HepG2 (cell line): ENCODE results near the gene PPP1R3C. TPM values are rescaled to one million over a fixed set of nuclear protein-coding genes. Genes with fewer than 3 reads are reported as not detected.

ENCODE experiments used
- GABPA ChIP-seq, 2 experiments: IDR thresholded peaks; 2 replicates each; pipeline ENCODE4 v1.6.1; 2011 to 2016; ENCODE audit warnings: low read depth in 2 of 2, low read length in 1 of 2, missing biosample characterization in 1 of 2, missing genetic modification characterization in 1 of 2
- HMGXB3 ChIP-seq: sonication (generic); formaldehyde crosslinking; IDR thresholded peaks from 2 replicates; pipeline ENCODE4 v1.4.0; 2020; ENCODE audit warnings: missing genetic modification reagents, borderline replicate concordance
- PLSCR1 ChIP-seq: sonication (generic); formaldehyde crosslinking; IDR thresholded peaks from 2 replicates; pipeline ENCODE4 v1.5.0; 2020; ENCODE audit warnings: missing genetic modification reagents, mild to moderate bottlenecking, borderline replicate concordance
- ZBTB42 ChIP-seq: sonication (generic); formaldehyde crosslinking; IDR thresholded peaks from 2 replicates; pipeline ENCODE4 v1.5.0; 2020; ENCODE audit warnings: mild to moderate bottlenecking, missing genetic modification reagents
- ZNF605 ChIP-seq: sonication (generic); formaldehyde crosslinking; IDR thresholded peaks from 2 replicates; pipeline ENCODE4 v1.8.0; 2022; ENCODE audit warnings: mild to moderate bottlenecking, missing genetic modification reagents
- ZXDC ChIP-seq: sonication (generic); formaldehyde crosslinking; IDR thresholded peaks from 2 replicates; pipeline ENCODE4 v1.5.0; 2020; ENCODE audit warnings: mild to moderate bottlenecking, missing genetic modification reagents
- polyA plus RNA-seq, 8 experiments: library from polyadenylated mRNA; depleted of rRNA in 3 of 8; stranded (reverse) in 7 of 8; unstranded in 1 of 8; fragments of >200 nt; fragmentation: Illumina TruSeq in 4 of 8; extraction: Trizol in 4 of 8; gene quantifications; 2 replicates each; pipeline versions ENCODE4 v1.2.1 to v1.2.3, GENCODE V29; 2011 to 2016; ENCODE audit warnings: low read depth in 4 of 8, missing spikeins in 1 of 8, mixed read lengths in 1 of 8; ENCODE audit not compliant: insufficient read depth in 1 of 8
- total RNA-seq, 5 experiments: library from RNA; depleted of rRNA; stranded (reverse); fragments of >200 nt; fragmentation: Illumina TruSeq; extraction: Trizol; gene quantifications; 2 replicates each; pipeline ENCODE4 v1.2.3, GENCODE V29; 2016; ENCODE audit warnings: low read depth in 1 of 5

The PPP1R3C gene
- total and polyA plus RNA-seq, 2 of the 13 experiments (the other 11 are each of a cell fraction or from before 2014, with no cell fraction given), result 13.3 to 14.8 TPM

- TF ChIP-seq HMGXB3 (CRISPR knock-in tag) (no peak), ZXDC (CRISPR knock-in tag) (no peak), GABPA (IDR thresholded peaks at IDR 0.05; ENCODE audit: low read depth, low read length) (no peak), GABPA (CRISPR knock-in tag; IDR thresholded peaks at IDR 0.05; ENCODE audit: low read depth) (no peak), ZNF605 (CRISPR knock-in tag) (no peak), ZBTB42 (no peak), PLSCR1 (CRISPR knock-in tag) (no peak)
These were observed 41.1 kb downstream of the PPP1R3C start (continued) for GRCh38 chr10:91591797-91592174.
